Lower leg skin (tissue), 4 donors: ENCODE data around the gene NR6A1. TPM values are rescaled to one million over a fixed set of nuclear protein-coding genes. Genes with fewer than 3 reads are reported as not detected.
A peak's percentile ranks its signal among the peaks of the same experiment; 100 is the strongest.
"Not testable (repeated sequence)": the region's sequence is repeated elsewhere in the genome, so short reads cannot be mapped to it uniquely, and the experiment has no call there.

Source experiments
- DNase-seq, 2 donors: peaks; one replicate each; pipeline ENCODE4 v3.0.0-alpha.2; 2019; ENCODE audit warnings: low spot score in 2 of 2
- H3K4me3 ChIP-seq: fragments of 200-600 bp; sonication (generic); 2 replicates; pipeline ENCODE4 v1.5.1; 2017; ENCODE audit warnings: mild to moderate bottlenecking, low read depth; ENCODE audit not compliant: poor library complexity, severe bottlenecking
- CTCF ChIP-seq, 3 donors: fragments of 450-650 bp; IDR thresholded peaks; one replicate each; pipeline ENCODE4 v1.5.1; 2016; ENCODE audit warnings: antibody characterized with exemption in 3 of 3, mild to moderate bottlenecking in 3 of 3, moderate library complexity in 2 of 3
- POLR2A ChIP-seq, 2 donors: fragments of 450-650 bp; IDR thresholded peaks; one replicate each; pipeline ENCODE4 v1.6.1; 2016 to 2017; ENCODE audit warnings: antibody characterized with exemption in 2 of 2, mild to moderate bottlenecking in 1 of 2, moderate library complexity in 1 of 2
- WGBS, 2 donors: methylation state at CpG; one replicate each; pipeline ENCODE4 v1.1.5; 2018; 5-methylcytosine and 5-hydroxymethylcytosine counted together
- intact Hi-C: fragments of 100-400 bp; cut with DNase I; formaldehyde crosslinking; loops from one replicate; pipeline ENCODE4 v1.15.0; 2023; ENCODE audit warnings: low total_unique reads
- total RNA-seq, 4 donors: library from RNA; depleted of rRNA; stranded (reverse); fragments of >200 nt; gene quantifications; one replicate each; pipeline ENCODE4 v1.1.0, GENCODE V29; 2016

NR6A1 gene
- total RNA-seq, 4 donors from 2014 or later, result 3.0 to 4.9 (median 3.8) TPM

- no peak overlapping the region for H3K4me3 ChIP-seq
- no peak for TF ChIP-seq POLR2A (IDR thresholded peaks at IDR 0.05)
- no peak for TF ChIP-seq CTCF (IDR thresholded peaks at IDR 0.05)
- no peak for DNase-seq
- intact Hi-C loops, result no loop called here
- WGBS, 2 donors, result 54 to 61% methylated on average over 11 of the region's 11 CpGs
Observed at GRCh38 chr9:124621371-124622328, 149.5 kb downstream of the NR6A1 start.

GRCh38 chr9:124618476-124618875 lies 152.6 kb downstream of the NR6A1 start:
- TF ChIP-seq CTCF (IDR thresholded peaks at IDR 0.05) (no peak), POLR2A (IDR thresholded peaks at IDR 0.05) (no peak)
- no peak for DNase-seq
- 56 to 62% methylated on average over 3 of the region's 3 CpGs for WGBS, 2 donors
- intact Hi-C loops, result loop anchor here (5.0 kb wide), 1 partner anchor 94 kb away; no protein-coding TSS in a partner anchor
- no peak overlapping the region for H3K4me3 ChIP-seq

GRCh38 chr9:124617477-124618141 lies 153.5 kb downstream of the NR6A1 start:
- intact Hi-C loops, result loop anchor here (5.0 kb wide), 1 partner anchor 95 kb away; no protein-coding TSS in a partner anchor
- peak; percentile 72 to 94 for DNase-seq

GRCh38 chr9:124616961-124617360 lies 154.2 kb downstream of the NR6A1 start:
- no peak overlapping the region for H3K4me3 ChIP-seq
- intact Hi-C loops, result loop anchor here (5.0 kb wide), 1 partner anchor 95 kb away; no protein-coding TSS in a partner anchor
- TF ChIP-seq POLR2A (IDR thresholded peaks at IDR 0.05), result no peak
- no peak for TF ChIP-seq CTCF (IDR thresholded peaks at IDR 0.05)
- WGBS, 2 donors, result 47 to 49% methylated on average over 3 of the region's 3 CpGs
- no peak for DNase-seq

More at GRCh38 chr9:124617477-124618141, 153.5 kb downstream of the NR6A1 start:
- 9 to 26% methylated on average over 3 of the region's 3 CpGs for WGBS, 2 donors
- TF ChIP-seq POLR2A (IDR thresholded peaks at IDR 0.05), result no peak
- no peak overlapping the region for H3K4me3 ChIP-seq

GRCh38 chr9:124615840-124616239 lies 155.3 kb downstream of the NR6A1 start:
- WGBS, 2 donors, result 76 to 78% methylated on average over 7 of the region's 7 CpGs
- DNase-seq, H3K4me3 ChIP-seq: not testable (repeated sequence)
- intact Hi-C loops, result loop anchor here (5.0 kb wide), 1 partner anchor 96 kb away; no protein-coding TSS in a partner anchor

GRCh38 chr9:124615100-124615742 lies 155.9 kb downstream of the NR6A1 start:
- H3K4me3 ChIP-seq, result no peak overlapping the region
- DNase-seq, result no peak
- intact Hi-C loops, result loop anchor here (5.0 kb wide), 1 partner anchor 97 kb away; no protein-coding TSS in a partner anchor
- TF ChIP-seq POLR2A (IDR thresholded peaks at IDR 0.05) (no peak), CTCF (IDR thresholded peaks at IDR 0.05) (no peak)
- WGBS, 2 donors, result 82% methylated on average over 2 of the region's 2 CpGs
